Measurements from ENCODE around the gene MBP. TPM values are rescaled to one million over a fixed set of nuclear protein-coding genes. Genes with fewer than 3 reads are reported as not detected.
"Not testable (repeated sequence)": the region's sequence is repeated elsewhere in the genome, so short reads cannot be mapped to it uniquely, and the experiment has no call there.

The MBP gene
- total RNA-seq, 1 experiment from 2014 or later = not detected

DNA sequence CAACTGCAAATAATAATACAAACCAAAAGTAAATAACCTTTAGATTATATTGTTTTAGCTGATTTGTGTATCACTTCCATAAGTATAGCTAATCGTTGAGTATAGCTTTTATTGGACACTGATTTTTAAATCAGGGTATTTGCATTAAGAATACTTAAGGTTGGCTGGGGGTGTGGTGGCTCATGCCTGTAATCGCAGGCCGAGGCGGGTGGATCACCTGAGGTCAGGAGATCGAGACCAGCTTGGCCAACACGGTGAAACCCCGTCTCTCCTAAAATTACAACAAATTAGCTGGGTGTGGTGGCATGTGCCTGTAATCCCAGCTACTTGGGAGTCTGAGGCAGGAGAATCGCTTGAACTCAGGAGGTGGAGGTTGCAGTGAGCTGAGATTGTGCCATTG lies 188.2 kb downstream of the MBP start:
- not testable (repeated sequence) for H3K36me3 ChIP-seq, H3K4me3 ChIP-seq, DNase-seq

DNA sequence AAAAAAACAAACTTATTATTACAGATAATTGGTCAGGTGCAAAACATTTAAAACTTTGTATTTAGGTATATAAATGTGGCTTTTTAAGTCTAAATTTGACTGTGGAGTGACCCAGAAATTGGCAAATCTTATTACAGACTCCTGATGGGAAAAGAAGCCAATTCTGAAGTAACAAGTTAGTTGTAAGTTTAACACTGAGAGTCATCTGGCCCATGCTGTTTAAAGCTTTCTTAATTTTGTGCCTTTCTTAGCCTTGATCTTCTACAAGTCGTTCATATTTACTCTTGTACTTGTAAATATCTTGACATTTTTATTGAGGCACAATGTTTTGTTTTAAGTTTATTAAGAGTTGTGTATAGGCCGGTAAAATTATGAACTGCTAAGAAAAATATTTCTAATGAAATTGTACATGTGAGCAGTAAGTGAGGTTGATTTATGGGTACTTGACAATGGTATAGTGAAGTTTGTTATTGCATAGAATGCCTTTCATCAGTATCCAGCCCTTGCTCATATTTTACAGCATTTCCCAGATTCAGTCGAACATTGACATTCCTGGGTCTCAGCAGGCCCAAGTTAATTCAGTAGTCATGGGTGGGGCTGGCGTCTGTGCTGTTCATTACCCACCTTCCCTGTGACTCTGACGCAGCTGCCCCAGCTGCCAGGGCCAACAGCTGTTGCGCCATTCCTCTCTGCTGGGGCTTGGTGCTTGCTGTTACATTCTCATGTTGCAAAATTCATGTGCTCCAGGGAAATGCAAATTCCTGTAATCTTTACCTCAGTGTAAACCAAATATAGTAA lies 188.8 kb downstream of the MBP start:
- Histone ChIP-seq H3K36me3 (peaks cover 5% of the 10 kb centered on the region; the same call in 1 of the 2 replicates), H3K9me3 (no peaks in the 10 kb centered on the region), H3K4me3 (no peak overlapping the region), H3K27me3 (no peaks in the 10 kb centered on the region)
- DNase-seq = no peak

More for the DNA sequence above, 188.2 kb downstream of the MBP start:
- not testable (repeated sequence) for H3K27me3 ChIP-seq, H3K9me3 ChIP-seq

DNA sequence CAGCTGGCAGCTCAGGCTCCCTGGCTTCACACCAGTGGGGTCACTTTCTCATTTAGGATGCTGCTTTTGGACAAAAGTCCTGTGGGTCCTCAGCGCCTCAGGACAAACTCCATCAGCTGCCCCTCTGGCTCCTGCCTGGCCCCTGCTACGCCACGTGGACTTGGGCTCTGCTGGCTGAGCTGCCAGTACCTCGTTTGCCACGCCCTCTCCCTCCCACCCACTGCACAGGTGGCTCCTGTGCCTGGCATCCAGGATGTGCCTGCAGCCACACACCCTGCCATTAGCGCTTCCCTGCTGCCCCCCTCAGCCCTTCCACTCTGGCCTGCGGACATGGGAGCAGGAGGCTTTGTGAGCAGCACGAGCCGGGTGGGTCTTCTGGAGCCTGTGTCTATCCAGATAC lies 191.3 kb downstream of the MBP start:
- DNase-seq = no peak
- H3K36me3 ChIP-seq = peaks cover 10% of the 10 kb centered on the region

DNA sequence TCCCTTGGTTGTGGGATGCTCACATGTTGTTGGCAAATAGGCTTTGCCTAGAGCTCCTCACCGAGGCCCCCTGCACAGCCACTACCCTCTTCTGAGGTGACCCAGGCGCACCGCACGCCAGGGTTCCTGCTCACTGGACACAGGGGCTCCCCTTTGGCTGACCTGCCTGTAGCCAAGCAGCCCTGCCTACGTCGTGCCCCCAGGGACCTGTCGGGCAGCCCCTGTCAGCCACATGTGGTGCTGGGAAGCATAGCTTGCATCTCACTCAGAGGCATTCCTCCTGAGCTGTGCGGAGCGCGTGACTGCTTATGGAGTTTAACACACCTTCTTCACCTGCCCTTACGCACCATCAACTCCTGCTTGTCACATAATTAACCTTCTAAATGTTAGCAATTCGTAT lies 194.0 kb downstream of the MBP start:
- no peak for DNase-seq
- no peaks in the 10 kb centered on the region for H3K9me3 ChIP-seq
- H3K4me3 ChIP-seq = no peak overlapping the region
- H3K27me3 ChIP-seq = no peaks in the 10 kb centered on the region
- peaks cover 12% of the 10 kb centered on the region for H3K36me3 ChIP-seq

More for the DNA sequence above, 191.3 kb downstream of the MBP start:
- no peaks in the 10 kb centered on the region for H3K9me3 ChIP-seq
- H3K4me3 ChIP-seq = no peak overlapping the region
- no peaks in the 10 kb centered on the region for H3K27me3 ChIP-seq

DNA sequence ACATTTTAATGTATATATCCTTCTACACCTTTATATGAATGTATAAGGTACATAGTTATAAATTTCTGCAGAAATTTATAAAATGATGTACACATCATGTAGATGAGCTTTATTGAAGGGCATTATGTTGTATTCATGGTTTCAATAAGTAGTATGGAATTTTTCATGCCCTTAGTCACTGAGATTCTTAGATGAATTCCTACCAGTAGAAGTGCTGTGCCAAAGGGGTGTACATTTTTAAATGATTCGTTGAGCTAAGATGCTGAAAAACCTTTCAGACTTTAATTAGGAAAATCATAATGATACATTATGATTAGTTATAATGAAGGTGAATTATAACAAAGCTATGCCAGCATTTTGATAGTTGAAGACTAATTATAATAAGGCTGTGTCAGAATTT lies 195.0 kb downstream of the MBP start:
- no peak for DNase-seq
- Histone ChIP-seq H3K4me3 (no peak overlapping the region), H3K9me3 (no peaks in the 10 kb centered on the region), H3K36me3 (peaks cover 12% of the 10 kb centered on the region), H3K27me3 (no peaks in the 10 kb centered on the region)

DNA sequence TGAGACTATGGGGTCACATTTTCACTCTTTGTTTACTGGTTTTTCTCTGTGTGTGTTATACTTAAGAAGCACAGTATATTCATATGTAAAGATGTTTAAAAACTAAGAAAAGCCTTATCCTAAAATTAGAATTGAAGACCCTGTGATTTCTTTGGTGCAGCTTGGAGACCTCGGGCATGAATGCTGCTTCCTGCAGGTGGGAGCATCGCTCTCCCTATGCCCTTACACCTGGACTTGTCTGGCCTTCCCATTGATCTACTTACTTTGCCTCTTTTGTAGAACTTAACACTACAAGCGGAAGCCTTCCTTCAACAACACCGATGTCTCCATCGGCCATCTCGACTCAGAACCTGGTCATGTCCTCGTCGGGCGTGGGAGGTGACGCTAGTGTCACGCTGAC lies 195.7 kb downstream of the MBP start:
- H3K27me3 ChIP-seq = no peaks in the 10 kb centered on the region

DNA sequence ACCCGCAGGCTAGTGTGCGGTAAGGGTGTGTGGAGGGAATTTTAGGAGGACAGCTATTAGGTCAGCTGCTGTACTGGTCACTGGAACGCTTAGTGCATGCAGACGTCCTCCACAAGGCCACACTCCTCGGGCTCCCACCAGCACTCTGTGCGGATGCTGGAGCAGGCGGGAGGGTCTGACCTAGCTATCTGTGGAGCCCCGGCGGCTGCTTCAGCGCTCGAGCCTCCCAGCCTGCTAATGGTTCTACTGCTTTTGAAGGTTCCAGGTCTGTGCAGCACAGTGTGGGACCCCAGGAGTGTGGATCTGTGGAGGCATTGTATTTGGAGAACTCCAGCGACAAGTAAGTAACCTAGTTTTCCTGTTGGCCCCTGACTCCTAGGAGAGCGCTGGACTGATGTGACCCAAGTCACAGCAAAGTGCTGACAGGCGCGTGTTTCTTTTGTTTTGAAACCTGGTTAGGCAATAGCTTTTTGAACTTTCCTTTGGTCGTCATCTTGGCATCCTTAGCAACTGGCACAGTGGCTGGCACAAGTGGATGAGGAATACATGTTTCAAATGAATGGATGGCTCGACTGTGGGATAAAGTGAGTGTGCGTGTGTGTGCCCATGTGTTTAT lies 196.8 kb downstream of the MBP start:
- H3K9me3 ChIP-seq = no peaks in the 10 kb centered on the region
- H3K36me3 ChIP-seq = peaks cover 14% of the 10 kb centered on the region
- no peak overlapping the region for H3K4me3 ChIP-seq
- H3K27me3 ChIP-seq = no peaks in the 10 kb centered on the region
- DNase-seq = no peak

More for the DNA sequence above, 195.7 kb downstream of the MBP start:
- Histone ChIP-seq H3K9me3 (no peaks in the 10 kb centered on the region), H3K4me3 (no peak overlapping the region), H3K36me3 (peaks cover 12% of the 10 kb centered on the region)
- DNase-seq = no peak

DNA sequence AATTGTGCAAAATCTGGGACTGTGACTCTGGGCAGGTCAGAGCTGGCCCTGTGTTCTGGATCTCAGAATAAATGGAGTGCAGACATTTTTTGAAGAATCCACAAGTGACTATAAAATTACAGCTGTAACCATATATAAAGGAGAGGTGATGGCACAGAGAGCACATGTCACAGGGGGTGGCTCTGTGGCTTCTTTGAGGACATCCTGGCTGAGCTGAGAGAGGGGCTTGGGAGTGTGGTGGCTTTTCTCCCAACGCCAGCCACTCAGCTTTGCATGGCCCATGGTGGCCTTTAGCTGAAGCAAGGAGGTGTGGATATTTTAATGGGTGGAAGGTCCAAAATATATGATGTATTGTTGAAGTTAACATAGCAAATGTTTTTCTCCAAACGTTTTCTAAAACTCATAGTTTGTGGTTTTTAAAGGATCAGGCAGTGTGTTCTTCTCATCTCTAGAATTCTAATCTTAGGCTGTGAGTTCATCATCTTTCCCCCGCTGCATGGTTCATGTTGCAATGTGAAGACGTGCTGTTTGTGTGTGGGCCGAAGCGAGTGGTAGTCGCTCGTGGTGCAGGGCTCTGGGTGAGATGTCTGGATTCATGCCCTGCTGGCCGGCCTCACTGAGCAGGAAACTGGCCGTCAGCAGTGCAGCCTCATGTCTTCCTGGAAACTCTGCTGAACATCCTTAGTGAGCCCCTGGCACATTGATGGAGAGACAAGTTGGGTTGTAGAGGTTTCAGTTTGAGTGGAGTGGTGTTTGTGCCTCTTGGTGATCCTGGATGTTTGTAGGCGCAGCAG lies 200.4 kb downstream of the MBP start:
- H3K36me3 ChIP-seq = peaks cover 17% of the 10 kb centered on the region

DNA sequence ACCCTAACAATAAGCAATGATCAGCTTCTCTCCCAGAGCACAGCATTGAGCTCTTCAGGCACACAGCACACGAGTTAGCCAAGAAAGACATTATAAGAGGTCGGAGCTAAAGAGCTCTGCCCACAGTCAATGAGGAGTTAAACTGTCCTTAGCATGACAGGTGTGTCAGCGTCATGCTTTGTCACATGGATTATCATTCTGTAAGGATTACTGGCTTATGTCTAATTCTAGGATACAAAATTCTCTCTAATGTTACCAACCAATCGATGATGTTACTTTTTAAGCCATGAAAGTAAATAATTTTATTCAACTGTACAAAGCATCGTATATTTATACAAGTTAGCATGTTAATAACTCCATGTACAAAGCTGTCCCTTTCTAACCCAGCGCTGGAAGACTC lies 201.4 kb downstream of the MBP start:
- DNase-seq = no peak
- H3K4me3 ChIP-seq = no peak overlapping the region
- no peaks in the 10 kb centered on the region for H3K27me3 ChIP-seq
- H3K36me3 ChIP-seq = peaks cover 13% of the 10 kb centered on the region
- H3K9me3 ChIP-seq = no peaks in the 10 kb centered on the region

More for the DNA sequence above, 200.4 kb downstream of the MBP start:
- Histone ChIP-seq H3K27me3 (no peaks in the 10 kb centered on the region), H3K4me3 (no peak overlapping the region), H3K9me3 (no peaks in the 10 kb centered on the region)
- no peak for DNase-seq

Other genes with a start within 250 kb of the MBP start
- not detected in 2 replicates for gene GALR1, start 117.1 kb upstream of the MBP start, total RNA-seq (2014; rRNA removed; shearing (Covaris generic); ENCODE audit: low replicate concordance)

Measured in MG63 (cell line).